ENCODE data around the gene CRTAC1. TPM values are rescaled to one million over a fixed set of nuclear protein-coding genes. Genes with fewer than 3 reads are reported as not detected.

Gene CRTAC1
- total RNA-seq, 1 experiment from 2014 or later, result 0.20 TPM

DNA sequence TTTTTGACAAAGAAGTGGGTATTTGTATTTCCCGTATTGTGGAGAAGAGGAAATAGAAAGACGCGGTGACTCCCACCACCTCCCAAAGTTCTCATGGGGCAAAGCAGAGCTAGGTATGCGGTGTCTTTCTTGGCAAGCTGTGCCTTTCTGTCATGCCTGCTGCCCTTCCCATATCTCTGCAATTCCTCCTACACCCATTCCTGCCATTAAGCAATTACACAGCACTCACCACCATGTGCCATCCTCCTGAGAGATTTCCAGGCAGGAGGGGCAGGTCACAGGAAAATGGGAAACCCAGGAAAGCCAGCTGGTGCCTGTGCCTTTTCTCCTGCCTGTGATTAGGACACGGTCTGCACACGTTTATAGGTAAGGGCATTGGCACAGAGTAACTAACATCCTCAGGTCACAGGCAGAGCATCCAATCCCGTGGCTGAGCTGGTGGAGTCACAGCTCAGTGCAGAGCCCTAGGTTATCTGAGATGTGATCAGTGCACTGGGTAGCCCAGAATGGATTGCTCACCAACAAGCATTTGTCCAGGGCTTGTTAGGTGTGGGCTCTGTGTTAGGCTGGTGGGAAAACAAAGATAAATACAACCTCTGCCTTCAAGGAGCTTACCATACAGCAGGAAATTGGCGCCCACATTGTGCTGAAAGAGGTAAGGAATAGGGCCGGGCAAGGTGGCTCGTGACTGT lies 9.4 kb upstream of the CRTAC1 start:
- intact Hi-C loops (cut with micrococcal nuclease), result loop anchor here (2.0 kb wide), 1 partner anchor 281 kb away; no protein-coding TSS in a partner anchor
- no peak for TF ChIP-seq CBX3 (IDR thresholded peaks at IDR 0.05; ENCODE audit: low read depth)
- no peak for TF ChIP-seq FOSL1 (IDR thresholded peaks at IDR 0.05; ENCODE audit: low read depth)
- no peak for TF ChIP-seq POLR2A (IDR thresholded peaks at IDR 0.05; ENCODE audit: borderline replicate concordance, extremely low read depth, insufficient read depth, insufficient read length)
- TF ChIP-seq SP1 (IDR thresholded peaks at IDR 0.05; ENCODE audit: low read depth), result no peak
- no peak for TF ChIP-seq ZFX (IDR thresholded peaks at IDR 0.05)
- TF ChIP-seq SRF (IDR thresholded peaks at IDR 0.05; ENCODE audit: low read depth), result no peak
- no peak for TF ChIP-seq SIN3A (IDR thresholded peaks at IDR 0.05; ENCODE audit: low read depth)
- no peak for DNase-seq (ENCODE audit: low read depth, low spot score)
- Histone ChIP-seq H3K4me3 (replicated peaks in 1 of 2; ENCODE audit: low read depth in 1 of 2, low read length in 2 of 2) (no peak overlapping the region), H2AFZ (ENCODE audit: low read depth, low read length, poor library complexity, severe bottlenecking) (no peak overlapping the region), H4K20me1 (ENCODE audit: insufficient read depth) (no peaks in the 10 kb centered on the region), H3K27ac (ENCODE audit: low read depth, low read length) (no peak overlapping the region), H3K36me3 (ENCODE audit: control insufficient read depth in 1 of 2, insufficient read depth in 2 of 2, low read length in 2 of 2) (no peaks in the 10 kb centered on the region), H3K4me1 (ENCODE audit: control insufficient read depth in 1 of 2, insufficient read depth in 2 of 2, low read length in 2 of 2) (peaks cover 0 to 7% of the 10 kb centered on the region in 2 experiments; a peak in 1 of 4 replicates), H3K9me2 (ENCODE audit: insufficient read depth) (no peaks in the 10 kb centered on the region), H3K27me3 (ENCODE audit: insufficient read depth, low read length) (peaks cover 51% of the 10 kb centered on the region), H3K79me2 (ENCODE audit: insufficient read depth, low read length) (no peaks in the 10 kb centered on the region), H3K9me3 (ENCODE audit: control insufficient read depth in 1 of 2, insufficient read depth in 1 of 2, low read depth in 1 of 2, low read length in 2 of 2) (no peaks in the 10 kb centered on the region), H3K4me2 (ENCODE audit: low read length) (no peak overlapping the region), H3K9ac (ENCODE audit: low read length) (no peak overlapping the region)
- ChIA-PET POLR2A (no interaction called here), RAD21 (ENCODE audit: low non-redundant PET in 1 of 2, low total read pairs in 2 of 2, uncharacterized antibody in 2 of 2, unreplicated experiment in 2 of 2) (interaction anchor here in 1 of 2 experiments (1.9 kb wide), 1 partner anchor 125 kb away, joined by 13 read pairs; no protein-coding TSS in a partner anchor), CTCF (interaction anchor here (1.9 to 3.6 kb wide), 5 partner anchors 10 to 279 kb away, joined by 5 to 76 read pairs (median 12); no protein-coding TSS in a partner anchor)
- BruUV-seq (replicated peaks), result no TSS peak
- ATAC-seq, result no peak

DNA sequence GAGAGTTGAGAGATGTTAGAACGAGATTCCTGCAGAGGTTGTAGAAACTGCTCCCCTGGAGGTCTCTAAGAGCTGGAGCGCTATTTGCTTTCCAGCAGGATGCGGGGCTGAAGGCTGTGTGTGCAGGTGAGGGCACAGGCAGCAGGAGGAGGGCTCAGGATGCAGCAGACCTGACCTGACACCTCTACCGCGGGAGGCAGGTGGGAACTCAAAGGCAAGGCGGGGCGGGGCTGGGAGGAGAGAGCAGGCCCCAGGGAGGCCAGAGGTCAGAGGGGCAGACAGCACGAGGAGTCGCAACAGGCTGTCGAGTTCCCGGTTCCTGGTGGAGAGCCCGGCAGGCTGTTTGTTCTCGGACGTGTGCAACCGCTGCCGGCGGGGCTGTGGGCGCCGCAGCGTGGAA lies 7.9 kb upstream of the CRTAC1 start:
- ChIA-PET RAD21 (ENCODE audit: low non-redundant PET in 1 of 2, low total read pairs in 2 of 2, uncharacterized antibody in 2 of 2, unreplicated experiment in 2 of 2) (interaction anchor here in 1 of 2 experiments (0.6 kb wide), 1 partner anchor 150 kb away, joined by 3 read pairs; no protein-coding TSS in a partner anchor), POLR2A (no interaction called here), CTCF (interaction anchor here (1.7 to 2.7 kb wide), 2 partner anchors 8 to 10 kb away, joined by 3 to 14 read pairs; no protein-coding TSS in a partner anchor)
- Histone ChIP-seq H3K79me2 (ENCODE audit: insufficient read depth, low read length) (no peaks in the 10 kb centered on the region), H3K4me3 (replicated peaks in 1 of 2; ENCODE audit: low read depth in 1 of 2, low read length in 2 of 2) (no peak overlapping the region), H3K27me3 (ENCODE audit: insufficient read depth, low read length) (peaks cover 51% of the 10 kb centered on the region), H3K9me2 (ENCODE audit: insufficient read depth) (no peaks in the 10 kb centered on the region), H4K20me1 (ENCODE audit: insufficient read depth) (no peaks in the 10 kb centered on the region), H2AFZ (ENCODE audit: low read depth, low read length, poor library complexity, severe bottlenecking) (no peak overlapping the region), H3K27ac (ENCODE audit: low read depth, low read length) (no peak overlapping the region), H3K9me3 (ENCODE audit: control insufficient read depth in 1 of 2, insufficient read depth in 1 of 2, low read depth in 1 of 2, low read length in 2 of 2) (no peaks in the 10 kb centered on the region), H3K9ac (ENCODE audit: low read length) (no peak overlapping the region), H3K4me2 (ENCODE audit: low read length) (no peak overlapping the region), H3K4me1 (ENCODE audit: control insufficient read depth in 1 of 2, insufficient read depth in 2 of 2, low read length in 2 of 2) (peaks cover 0 to 7% of the 10 kb centered on the region in 2 experiments; a peak in 1 of 4 replicates), H3K36me3 (ENCODE audit: control insufficient read depth in 1 of 2, insufficient read depth in 2 of 2, low read length in 2 of 2) (no peaks in the 10 kb centered on the region)
- no peak for ATAC-seq
- no TSS peak for BruUV-seq (replicated peaks)
- TF ChIP-seq ELF1 (IDR thresholded peaks at IDR 0.05; ENCODE audit: borderline replicate concordance, low read depth), result no peak
- TF ChIP-seq ZFX (IDR thresholded peaks at IDR 0.05), result no peak
- TF ChIP-seq, protein P1, sequence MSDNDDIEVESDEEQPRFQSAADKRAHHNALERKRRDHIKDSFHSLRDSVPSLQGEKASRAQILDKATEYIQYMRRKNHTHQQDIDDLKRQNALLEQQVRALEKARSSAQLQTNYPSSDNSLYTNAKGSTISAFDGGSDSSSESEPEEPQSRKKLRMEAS (IDR thresholded peaks at IDR 0.05), result no peak
- TF ChIP-seq, protein P2, sequence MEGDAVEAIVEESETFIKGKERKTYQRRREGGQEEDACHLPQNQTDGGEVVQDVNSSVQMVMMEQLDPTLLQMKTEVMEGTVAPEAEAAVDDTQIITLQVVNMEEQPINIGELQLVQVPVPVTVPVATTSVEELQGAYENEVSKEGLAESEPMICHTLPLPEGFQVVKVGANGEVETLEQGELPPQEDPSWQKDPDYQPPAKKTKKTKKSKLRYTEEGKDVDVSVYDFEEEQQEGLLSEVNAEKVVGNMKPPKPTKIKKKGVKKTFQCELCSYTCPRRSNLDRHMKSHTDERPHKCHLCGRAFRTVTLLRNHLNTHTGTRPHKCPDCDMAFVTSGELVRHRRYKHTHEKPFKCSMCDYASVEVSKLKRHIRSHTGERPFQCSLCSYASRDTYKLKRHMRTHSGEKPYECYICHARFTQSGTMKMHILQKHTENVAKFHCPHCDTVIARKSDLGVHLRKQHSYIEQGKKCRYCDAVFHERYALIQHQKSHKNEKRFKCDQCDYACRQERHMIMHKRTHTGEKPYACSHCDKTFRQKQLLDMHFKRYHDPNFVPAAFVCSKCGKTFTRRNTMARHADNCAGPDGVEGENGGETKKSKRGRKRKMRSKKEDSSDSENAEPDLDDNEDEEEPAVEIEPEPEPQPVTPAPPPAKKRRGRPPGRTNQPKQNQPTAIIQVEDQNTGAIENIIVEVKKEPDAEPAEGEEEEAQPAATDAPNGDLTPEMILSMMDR (IDR thresholded peaks at IDR 0.05 in 2 of 3, conservative IDR thresholded peaks at IDR 0.05 in 1 of 3; ENCODE audit: borderline replicate concordance in 1 of 3, insufficient read depth in 1 of 3, low read depth in 2 of 3, low read length in 2 of 3), result no peak
- DNase-seq (ENCODE audit: low read depth, low spot score), result no peak
- intact Hi-C loops (cut with micrococcal nuclease), result no loop called here

All from HCT116 (cell line).